Prostate gland (tissue), 2 donors: Measurements from ENCODE around the gene ZNF793.

ENCODE experiments used
- CTCF ChIP-seq, 4 experiments: fragments of 200-600 bp in 2 of 4; fragments of 450-650 bp in 2 of 4; sonication (generic) in 2 of 4; IDR thresholded peaks; 1 replicate in 3 of 4; 2 replicates in 1 of 4; pipeline ENCODE4 v1.5.1; 2016 to 2019; ENCODE audit warnings: antibody characterized with exemption in 4 of 4, mild to moderate bottlenecking in 2 of 4, moderate library complexity in 2 of 4
- POLR2A ChIP-seq: fragments of 450-650 bp; IDR thresholded peaks from one replicate; pipeline ENCODE4 v1.6.1; 2016; ENCODE audit warnings: antibody characterized with exemption, mild to moderate bottlenecking
- POLR2AphosphoS5 ChIP-seq: sonication (generic); formaldehyde crosslinking; IDR thresholded peaks from one replicate; pipeline ENCODE4 v1.6.1; 2017; ENCODE audit warnings: antibody characterized with exemption

GRCh38 chr19:37484406-37485168 lies 22.2 kb upstream of the ZNF793 start:
- no peak for TF ChIP-seq CTCF (IDR thresholded peaks at IDR 0.05)
- no peak for TF ChIP-seq POLR2A
- no peak for TF ChIP-seq POLR2AphosphoS5
